Measurements from ENCODE around the gene C17orf107. TPM values are rescaled to one million over a fixed set of nuclear protein-coding genes. Genes with fewer than 3 reads are reported as not detected.
A peak's percentile ranks its signal among the peaks of the same experiment; 100 is the strongest.

C17orf107 gene
- total RNA-seq, 2 donors from 2014 or later, result 5.2 to 11.9 TPM

DNA sequence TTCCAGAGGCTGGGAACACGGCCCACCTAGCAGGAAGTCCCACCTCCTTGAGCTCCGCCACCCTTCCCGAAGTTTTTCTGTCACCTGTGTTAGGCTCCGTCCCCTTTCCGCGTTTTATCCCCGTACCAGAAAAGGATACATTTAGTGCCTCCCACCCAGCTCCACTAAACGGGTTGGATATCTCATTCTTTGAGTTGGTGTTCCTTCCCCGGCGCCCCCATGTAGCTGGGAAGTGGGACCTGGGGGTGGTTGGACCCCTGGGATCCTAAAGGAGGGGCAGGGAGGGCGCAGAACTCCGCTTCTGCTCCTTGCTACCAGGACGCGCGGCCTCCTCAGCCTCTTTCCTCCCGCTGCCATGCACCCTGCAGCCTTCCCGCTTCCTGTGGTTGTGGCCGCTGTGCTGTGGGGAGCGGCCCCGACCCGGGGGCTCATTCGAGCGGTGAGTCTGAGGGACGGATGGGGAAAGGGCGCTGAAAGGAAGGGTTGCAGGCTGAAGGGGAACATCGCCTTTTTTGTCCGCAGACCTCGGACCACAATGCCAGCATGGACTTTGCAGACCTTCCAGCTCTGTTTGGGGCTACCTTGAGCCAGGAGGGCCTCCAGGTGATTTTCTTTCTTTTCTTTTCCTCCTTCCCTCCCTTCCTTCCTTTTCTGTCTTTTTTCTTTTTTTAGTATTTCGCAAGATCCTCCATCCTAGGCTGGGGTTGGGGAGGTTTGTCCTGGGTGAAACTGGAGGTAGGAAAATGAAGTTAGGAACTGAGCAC, 41.4 kb downstream of the C17orf107 start:
- no peaks in the 10 kb centered on the region for H3K9me3 ChIP-seq
- 0 to 2% methylated on average over 23 to 29 of the region's 29 CpGs for WGBS, 2 donors
- peak in 1 of 3 donors; percentile 14 for TF ChIP-seq POLR2A (IDR thresholded peaks at IDR 0.05)
- TF ChIP-seq CTCF (IDR thresholded peaks at IDR 0.05), result no peak
- no peaks in the 10 kb centered on the region for H3K27me3 ChIP-seq
- peaks cover 36% of the 10 kb centered on the region for H3K4me1 ChIP-seq
- peaks cover 0 to 13% of the 10 kb centered on the region in 2 donors for H3K36me3 ChIP-seq (replicated peaks in 1 of 2; ENCODE audit: insufficient read depth in 1 of 2, low read depth in 2 of 2)
- peak overlapping the region; percentile 78 to 92 for H3K4me3 ChIP-seq
- intact Hi-C loops (cut with DNase I), result no loop called here
- peak; percentile 74 for ATAC-seq
- peak overlapping the region; percentile 82 to 94 (median 91) for H3K27ac ChIP-seq
- peak; percentile 83 to 92 (median 90) for DNase-seq

GRCh38 chr17:4941319-4941610, 41.9 kb downstream of the C17orf107 start:
- H3K27ac ChIP-seq, result peak overlapping the region in 3 of 4 donors; percentile 90 to 94 (median 92)
- WGBS, 2 donors, result 14 to 20% methylated on average over 4 of the region's 4 CpGs
- ATAC-seq, result no peak
- H3K4me3 ChIP-seq, result peak overlapping the region; percentile 78 to 92
- intact Hi-C loops (cut with DNase I), result no loop called here
- no peak for TF ChIP-seq CTCF (IDR thresholded peaks at IDR 0.05)
- no peak for TF ChIP-seq POLR2A (IDR thresholded peaks at IDR 0.05)
- DNase-seq, result no peak
- peaks cover 0 to 13% of the 10 kb centered on the region in 2 donors for H3K36me3 ChIP-seq (replicated peaks in 1 of 2; ENCODE audit: insufficient read depth in 1 of 2, low read depth in 2 of 2)
- H3K27me3 ChIP-seq, result no peaks in the 10 kb centered on the region
- peaks cover 41% of the 10 kb centered on the region for H3K4me1 ChIP-seq
- no peaks in the 10 kb centered on the region for H3K9me3 ChIP-seq

- TF ChIP-seq CTCF (IDR thresholded peaks at IDR 0.05) (no peak), POLR2A (IDR thresholded peaks at IDR 0.05) (no peak)
- Histone ChIP-seq H3K27me3 (no peaks in the 10 kb centered on the region), H3K9me3 (no peaks in the 10 kb centered on the region), H3K36me3 (replicated peaks in 1 of 2; ENCODE audit: insufficient read depth in 1 of 2, low read depth in 2 of 2) (peaks cover 0 to 7% of the 10 kb centered on the region in 2 donors), H3K4me3 (no peak overlapping the region), H3K27ac (no peak overlapping the region), H3K4me1 (peaks cover 50% of the 10 kb centered on the region)
- DNase-seq, result no peak
- intact Hi-C loops (cut with DNase I), result no loop called here
- WGBS, 2 donors, result 77 to 82% methylated on average over 13 of the region's 13 CpGs
- no peak for ATAC-seq
Observed at GRCh38 chr17:4942760-4943508, 43.6 kb downstream of the C17orf107 start.

GRCh38 chr17:4944163-4944553, 44.8 kb downstream of the C17orf107 start:
- intact Hi-C loops (cut with DNase I), result no loop called here
- Histone ChIP-seq H3K27me3 (no peaks in the 10 kb centered on the region), H3K4me3 (no peak overlapping the region), H3K9me3 (no peaks in the 10 kb centered on the region), H3K36me3 (replicated peaks in 1 of 2; ENCODE audit: insufficient read depth in 1 of 2, low read depth in 2 of 2) (peaks cover 0 to 4% of the 10 kb centered on the region in 2 donors), H3K4me1 (peaks cover 38% of the 10 kb centered on the region), H3K27ac (peak overlapping the region in 2 of 4 donors; percentile 37 to 99)
- ATAC-seq, result no peak
- WGBS, 2 donors, result 65 to 81% methylated on average over 3 of the region's 3 CpGs
- TF ChIP-seq POLR2A (IDR thresholded peaks at IDR 0.05) (peak in 1 of 3 donors; percentile 12), CTCF (IDR thresholded peaks at IDR 0.05) (no peak)
- DNase-seq, result no peak

Measured in body of pancreas (tissue), 4 donors.